MM.1S (cell line): ENCODE data around the gene C11orf21.

ENCODE experiments used
- DNase-seq: peaks from one replicate; pipeline ENCODE4 v3.0.0-alpha.2; 2015
- H2AFZ ChIP-seq: fragments of 300-600 bp; sonication (generic); 2 replicates; pipeline ENCODE4 v1.6.0; 2016; ENCODE audit warnings: antibody characterized with exemption, low read length
- H3F3A ChIP-seq: fragments of 300-600 bp; sonication (generic); 2 replicates; pipeline ENCODE4 v1.6.1; 2016; ENCODE audit warnings: mild to moderate bottlenecking, antibody characterized with exemption, low read length, moderate library complexity, mixed read lengths; ENCODE audit not compliant: insufficient read depth
- H3K27ac ChIP-seq: fragments of 300-600 bp; sonication (generic); 2 replicates; pipeline ENCODE4 v1.5.1; 2016; ENCODE audit warnings: mild to moderate bottlenecking, low read length
- H3K27me3 ChIP-seq: fragments of 300-600 bp; sonication (generic); replicated peaks from 2 replicates; pipeline ENCODE4 v1.6.0; 2016; ENCODE audit warnings: low read length; ENCODE audit not compliant: insufficient read depth
- H3K36me3 ChIP-seq: fragments of 300-600 bp; sonication (generic); replicated peaks from 2 replicates; pipeline ENCODE4 v1.6.1; 2016; ENCODE audit warnings: mild to moderate bottlenecking, low read length, mixed read lengths; ENCODE audit not compliant: insufficient read depth
- H3K4me1 ChIP-seq: fragments of 300-600 bp; sonication (generic); 2 replicates; pipeline ENCODE4 v1.6.1; 2016; ENCODE audit warnings: low read length, mixed read lengths
- H3K4me2 ChIP-seq: fragments of 300-600 bp; sonication (generic); 2 replicates; pipeline ENCODE4 v1.6.0; 2016; ENCODE audit warnings: low read depth, low read length
- H3K4me3 ChIP-seq: fragments of 300-600 bp; sonication (generic); 2 replicates; pipeline ENCODE4 v1.5.1; 2016; ENCODE audit warnings: low read length, mixed read lengths
- H3K79me2 ChIP-seq: fragments of 300-600 bp; sonication (generic); 2 replicates; pipeline ENCODE4 v1.6.1; 2016; ENCODE audit warnings: mixed run types, low read length, mixed read lengths
- H3K9ac ChIP-seq: fragments of 300-600 bp; sonication (generic); 2 replicates; pipeline ENCODE4 v1.6.1; 2016; ENCODE audit warnings: low read length, mixed read lengths
- H3K9me2 ChIP-seq: fragments of 300-600 bp; sonication (generic); replicated peaks from 2 replicates; pipeline ENCODE4 v1.6.1; 2016; ENCODE audit warnings: mild to moderate bottlenecking, low read length, mixed read lengths; ENCODE audit not compliant: insufficient read depth
- H3K9me3 ChIP-seq: fragments of 300-600 bp; sonication (generic); replicated peaks from 2 replicates; pipeline ENCODE4 v1.6.1; 2016; ENCODE audit warnings: mild to moderate bottlenecking, low read length, mixed read lengths; ENCODE audit not compliant: insufficient read depth
- H4K20me1 ChIP-seq: fragments of 300-600 bp; sonication (generic); 2 replicates; pipeline ENCODE4 v1.6.1; 2016; ENCODE audit warnings: mild to moderate bottlenecking, low read length, moderate library complexity, mixed read lengths; ENCODE audit not compliant: insufficient read depth
- EZH2 ChIP-seq: fragments of 300-600 bp; sonication (generic); optimal IDR thresholded peaks from 2 replicates; pipeline ENCODE3; 2017; ENCODE audit warnings: low read depth, mild to moderate bottlenecking, antibody characterized with exemption, low read length, mixed read lengths
- EZH2phosphoT487 ChIP-seq: fragments of 300-600 bp; sonication (generic); IDR thresholded peaks from 2 replicates; pipeline ENCODE4 v1.6.1; 2018; ENCODE audit warnings: antibody characterized with exemption, low read length
- TF ChIP-seq, protein P1 (sequence below): fragments of 300-600 bp; sonication (generic); IDR thresholded peaks from 2 replicates; pipeline ENCODE4 v1.5.1; 2016; ENCODE audit warnings: antibody characterized with exemption, low read length, mixed read lengths

C11orf21 gene

DNA sequence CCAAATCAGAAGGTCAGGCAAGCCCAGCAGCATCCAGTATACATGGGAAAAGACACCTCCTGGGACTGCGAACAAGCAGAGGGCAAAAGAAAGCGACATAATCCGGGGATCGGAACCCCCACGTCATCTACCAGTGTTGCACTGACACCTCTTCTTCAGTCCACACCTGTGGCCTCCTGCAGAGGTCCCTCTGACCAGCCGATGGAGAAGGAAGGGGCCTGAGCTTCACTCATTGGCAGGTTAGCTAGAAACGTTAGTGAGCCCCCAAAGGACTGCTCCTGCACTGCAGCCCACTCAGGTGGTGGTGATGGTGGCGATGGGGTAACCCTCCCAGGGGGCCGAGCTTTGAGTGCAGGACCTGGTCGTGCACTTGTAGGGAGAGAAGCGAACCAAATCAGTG lies 53.5 kb downstream of the C11orf21 start:
- Histone ChIP-seq H3K4me3 (no peak overlapping the region), H3K27me3 (peaks cover 87% of the 10 kb centered on the region), H3K4me2 (no peak overlapping the region), H3F3A (no peaks in the 10 kb centered on the region), H3K36me3 (no peaks in the 10 kb centered on the region), H3K9me3 (no peaks in the 10 kb centered on the region), H2AFZ (no peak overlapping the region), H3K9ac (no peak overlapping the region), H3K27ac (no peak overlapping the region), H4K20me1 (no peaks in the 10 kb centered on the region), H3K9me2 (no peaks in the 10 kb centered on the region), H3K79me2 (no peaks in the 10 kb centered on the region), H3K4me1 (no peaks in the 10 kb centered on the region)
- no peak for DNase-seq
- TF ChIP-seq EZH2phosphoT487 (no peak), EZH2 (no peak)
- TF ChIP-seq, protein P1, sequence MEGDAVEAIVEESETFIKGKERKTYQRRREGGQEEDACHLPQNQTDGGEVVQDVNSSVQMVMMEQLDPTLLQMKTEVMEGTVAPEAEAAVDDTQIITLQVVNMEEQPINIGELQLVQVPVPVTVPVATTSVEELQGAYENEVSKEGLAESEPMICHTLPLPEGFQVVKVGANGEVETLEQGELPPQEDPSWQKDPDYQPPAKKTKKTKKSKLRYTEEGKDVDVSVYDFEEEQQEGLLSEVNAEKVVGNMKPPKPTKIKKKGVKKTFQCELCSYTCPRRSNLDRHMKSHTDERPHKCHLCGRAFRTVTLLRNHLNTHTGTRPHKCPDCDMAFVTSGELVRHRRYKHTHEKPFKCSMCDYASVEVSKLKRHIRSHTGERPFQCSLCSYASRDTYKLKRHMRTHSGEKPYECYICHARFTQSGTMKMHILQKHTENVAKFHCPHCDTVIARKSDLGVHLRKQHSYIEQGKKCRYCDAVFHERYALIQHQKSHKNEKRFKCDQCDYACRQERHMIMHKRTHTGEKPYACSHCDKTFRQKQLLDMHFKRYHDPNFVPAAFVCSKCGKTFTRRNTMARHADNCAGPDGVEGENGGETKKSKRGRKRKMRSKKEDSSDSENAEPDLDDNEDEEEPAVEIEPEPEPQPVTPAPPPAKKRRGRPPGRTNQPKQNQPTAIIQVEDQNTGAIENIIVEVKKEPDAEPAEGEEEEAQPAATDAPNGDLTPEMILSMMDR: no peak

DNA sequence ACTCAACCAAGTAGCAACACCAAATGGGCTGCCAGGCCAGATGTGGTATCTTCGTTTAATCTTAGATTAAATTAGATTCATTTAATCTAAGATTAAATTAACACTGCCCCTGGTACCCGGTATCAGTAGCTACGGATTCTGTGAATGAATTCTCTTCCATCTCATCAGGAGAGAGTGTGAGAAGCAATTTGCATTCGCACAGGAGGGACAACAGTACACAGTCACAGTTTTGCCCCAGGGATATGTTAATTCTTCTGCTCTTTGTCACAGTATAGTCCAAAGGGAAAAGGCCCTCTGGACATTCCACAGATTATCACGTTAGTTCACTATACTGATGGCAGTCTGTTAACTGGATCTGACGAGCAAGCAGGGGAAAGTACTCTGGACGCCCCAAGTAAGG lies 54.2 kb downstream of the C11orf21 start:
- Histone ChIP-seq H3K9me2 (no peaks in the 10 kb centered on the region), H3K4me1 (no peaks in the 10 kb centered on the region), H3K27me3 (peaks cover 91% of the 10 kb centered on the region)

More for the DNA sequence above, 54.2 kb downstream of the C11orf21 start:
- H4K20me1 ChIP-seq: no peaks in the 10 kb centered on the region
- H3F3A ChIP-seq: no peaks in the 10 kb centered on the region
- no peak overlapping the region for H3K9ac ChIP-seq
- DNase-seq: no peak
- TF ChIP-seq EZH2 (no peak), EZH2phosphoT487 (no peak)
- TF ChIP-seq, protein P1: no peak
- H3K36me3 ChIP-seq: no peaks in the 10 kb centered on the region
- no peak overlapping the region for H3K4me3 ChIP-seq
- no peak overlapping the region for H3K27ac ChIP-seq
- H3K9me3 ChIP-seq: no peaks in the 10 kb centered on the region
- no peak overlapping the region for H3K4me2 ChIP-seq
- H2AFZ ChIP-seq: no peak overlapping the region
- H3K79me2 ChIP-seq: no peaks in the 10 kb centered on the region
